H1 (cell line): ENCODE data around the gene ADAMTS17. TPM values are rescaled to one million over a fixed set of nuclear protein-coding genes. Genes with fewer than 3 reads are reported as not detected.

Experiments
- CTCF ChIA-PET: fragments of 300-600 bp; sonication (Branson Sonifier 250); formaldehyde crosslinking; loops from one replicate; lab custom pipeline; 2021; ENCODE audit not compliant: partially characterized antibody; lab: Charles Lee
- POLR2A ChIA-PET: fragments of 300-600 bp; sonication (Branson Sonifier 250); formaldehyde crosslinking; loops from one replicate; lab custom pipeline; 2021; ENCODE audit warnings: inconsistent platforms; ENCODE audit not compliant: partially characterized antibody; lab: Charles Lee
- DNase-seq, 2 experiments: peaks; one replicate each; pipeline versions ENCODE4 v3.0.0 to v3.0.0-alpha.2; 2010 to 2022; ENCODE audit warnings: low spot score in 2 of 2, low read depth in 1 of 2, mixed read lengths in 1 of 2
- FAIRE-seq: peaks from 2 replicates; lab custom pipeline; 2011; peaks lifted over from hg19 to GRCh38; lab: Jason Lieb, UNC
- H2AFZ ChIP-seq: 2 replicates; pipeline ENCODE4 v1.8.1; 2012; ENCODE audit warnings: low read length, inconsistent platforms
- H2AK5ac ChIP-seq: 2 replicates; pipeline ENCODE4 v1.6.1; 2013; ENCODE audit warnings: low read depth, low read length
- H2BK120ac ChIP-seq: replicated peaks from 2 replicates; pipeline ENCODE3; 2013; ENCODE audit warnings: low read depth, low read length, inconsistent platforms
- H2BK12ac ChIP-seq: 2 replicates; pipeline ENCODE4 v1.6.1; 2013; ENCODE audit warnings: low read depth, low read length
- H2BK15ac ChIP-seq: 2 replicates; pipeline ENCODE4 v1.6.1; 2013; ENCODE audit warnings: low read length
- H2BK20ac ChIP-seq: 2 replicates; pipeline ENCODE4 v1.6.1; 2013; ENCODE audit warnings: low read length
- H2BK5ac ChIP-seq: 2 replicates; pipeline ENCODE4 v1.6.1; 2013; ENCODE audit warnings: low read depth, low read length
- H3K14ac ChIP-seq: 2 replicates; pipeline ENCODE4 v1.6.1; 2013; ENCODE audit warnings: inconsistent platforms; ENCODE audit not compliant: insufficient read length
- H3K18ac ChIP-seq: 2 replicates; pipeline ENCODE4 v1.6.1; 2013; ENCODE audit warnings: low read length; ENCODE audit errors: extremely low read depth
- H3K23ac ChIP-seq: 2 replicates; pipeline ENCODE4 v1.6.1; 2013; ENCODE audit warnings: inconsistent platforms; ENCODE audit not compliant: insufficient read length
- H3K23me2 ChIP-seq: 2 replicates; pipeline ENCODE4 v1.6.1; 2013; ENCODE audit warnings: low read depth, low read length
- H3K27ac ChIP-seq: 2 replicates; pipeline ENCODE4 v1.6.1; 2011; ENCODE audit warnings: low read depth, low read length, inconsistent platforms
- H3K27me3 ChIP-seq, 4 experiments: replicated peaks in 1 of 4; 1 replicate in 1 of 4; 2 replicates in 3 of 4; pipeline versions ENCODE4 v1.6.1 to v1.8.1; 2011 to 2013; ENCODE audit warnings: low read length in 3 of 4, mild to moderate bottlenecking in 3 of 4, inconsistent platforms in 2 of 4, mixed read lengths in 2 of 4, moderate library complexity in 1 of 4; ENCODE audit not compliant: control insufficient read depth in 3 of 4, insufficient read depth in 3 of 4; ENCODE audit errors: extremely low read depth in 1 of 4
- H3K36me3 ChIP-seq, 4 experiments: 2 replicates each; pipeline versions ENCODE4 v1.6.1 to v1.8.1; 2011 to 2013; ENCODE audit warnings: mild to moderate bottlenecking in 4 of 4, low read length in 3 of 4, moderate library complexity in 2 of 4, control low read depth in 1 of 4, inconsistent platforms in 1 of 4; ENCODE audit not compliant: insufficient read depth in 4 of 4, control insufficient read depth in 2 of 4
- H3K4ac ChIP-seq: replicated peaks from 2 replicates; pipeline ENCODE3; 2013; ENCODE audit warnings: low read length, low read depth, mixed read lengths, inconsistent platforms; ENCODE audit not compliant: insufficient read length
- H3K4me1 ChIP-seq, 4 experiments: replicated peaks in 1 of 4; 1 replicate in 1 of 4; 2 replicates in 3 of 4; pipeline versions ENCODE4 v1.6.1 to v1.8.1; 2011 to 2013; ENCODE audit warnings: low read length in 3 of 4, inconsistent platforms in 2 of 4, mixed read lengths in 1 of 4; ENCODE audit not compliant: insufficient read depth in 4 of 4, control insufficient read depth in 3 of 4
- H3K4me2 ChIP-seq, 2 experiments: 2 replicates each; pipeline versions ENCODE4 v1.6.1 to v1.8.1; 2011 to 2013; ENCODE audit warnings: low read depth in 2 of 2, low read length in 2 of 2, control low read depth in 1 of 2, inconsistent platforms in 1 of 2, mild to moderate bottlenecking in 1 of 2; ENCODE audit not compliant: insufficient read depth in 1 of 2
- H3K4me3 ChIP-seq, 4 experiments: fragments of 200-600, 300-600 bp in 1 of 4; sonication (generic), shearing (Covaris generic), sonication (Bioruptor Twin) in 1 of 4; 2 replicates each; pipeline versions ENCODE4 v1.5.1 to v1.8.1; 2011 to 2016; ENCODE audit warnings: low read length in 4 of 4, low read depth in 3 of 4, control low read depth in 2 of 4, inconsistent platforms in 2 of 4, mild to moderate bottlenecking in 2 of 4, mixed read lengths in 1 of 4, moderate library complexity in 1 of 4; ENCODE audit not compliant: insufficient read depth in 2 of 4; ENCODE audit errors: extremely low read depth in 1 of 4
- H3K56ac ChIP-seq: replicated peaks from 2 replicates; pipeline ENCODE3; 2013; ENCODE audit warnings: low read depth, mild to moderate bottlenecking, mixed read lengths, low read length, inconsistent platforms; ENCODE audit not compliant: insufficient read length
- H3K79me1 ChIP-seq: 2 replicates; pipeline ENCODE4 v1.6.1; 2013; ENCODE audit warnings: low read depth, low read length, control low read depth
- H3K79me2 ChIP-seq, 2 experiments: 2 replicates each; pipeline versions ENCODE4 v1.6.1 to v1.8.1; 2012 to 2013; ENCODE audit warnings: low read length in 2 of 2, mild to moderate bottlenecking in 2 of 2, inconsistent platforms in 1 of 2; ENCODE audit not compliant: insufficient read depth in 2 of 2, control insufficient read depth in 1 of 2
- H3K9ac ChIP-seq, 4 experiments: replicated peaks in 1 of 4; 1 replicate in 1 of 4; 2 replicates in 3 of 4; pipeline versions ENCODE4 v1.6.1 to v1.8.1; 2011 to 2013; ENCODE audit warnings: low read depth in 3 of 4, low read length in 3 of 4, control low read depth in 2 of 4, mild to moderate bottlenecking in 2 of 4, moderate library complexity in 2 of 4, inconsistent platforms in 1 of 4; ENCODE audit errors: extremely low read depth in 1 of 4
- H3K9me3 ChIP-seq, 2 experiments: 2 replicates each; pipeline versions ENCODE4 v1.6.1 to v1.8.1; 2012 to 2013; ENCODE audit warnings: mild to moderate bottlenecking in 2 of 2, moderate library complexity in 2 of 2, control low read depth in 1 of 2, inconsistent platforms in 1 of 2, low read depth in 1 of 2, low read length in 1 of 2, mixed read lengths in 1 of 2; ENCODE audit not compliant: insufficient read depth in 2 of 2
- H4K20me1 ChIP-seq, 2 experiments: replicated peaks in 1 of 2; 2 replicates each; pipeline versions ENCODE3 to v1.8.1; 2011 to 2013; ENCODE audit warnings: inconsistent platforms in 2 of 2, low read length in 2 of 2, mild to moderate bottlenecking in 1 of 2; ENCODE audit not compliant: insufficient read depth in 2 of 2, control insufficient read depth in 1 of 2
- H4K5ac ChIP-seq: 2 replicates; pipeline ENCODE4 v1.6.1; 2013; ENCODE audit warnings: low read length, low read depth, mixed read lengths, inconsistent platforms; ENCODE audit not compliant: insufficient read length
- H4K8ac ChIP-seq: 2 replicates; pipeline ENCODE4 v1.8.0; 2013; ENCODE audit warnings: mild to moderate bottlenecking, moderate library complexity, low read length, inconsistent platforms; ENCODE audit not compliant: insufficient read depth; ENCODE audit errors: extremely low read depth
- H4K91ac ChIP-seq: replicated peaks from 2 replicates; pipeline ENCODE3; 2013; ENCODE audit warnings: low read length, mixed read lengths, inconsistent platforms; ENCODE audit not compliant: insufficient read length
- ASH2L ChIP-seq: fragments of 200-600, 300-600 bp; sonication (generic); IDR thresholded peaks from one replicate; pipeline ENCODE4 v1.7.1; 2017; ENCODE audit warnings: low read length
- EGR1 ChIP-seq: IDR thresholded peaks from 2 replicates; pipeline ENCODE4 v1.6.1; 2011; ENCODE audit warnings: low read depth, low read length, borderline replicate concordance
- RNF2 ChIP-seq: fragments of 200-900, 300-1000 bp; sonication (generic); IDR thresholded peaks from 2 replicates; pipeline ENCODE4 v1.7.1; 2016; ENCODE audit warnings: borderline replicate concordance, low read depth, mild to moderate bottlenecking, antibody characterized with exemption, low read length; ENCODE audit not compliant: poor library complexity, severe bottlenecking; ENCODE audit errors: missing control alignments
- WGBS, 2 experiments: shearing (Covaris generic) in 1 of 2; methylation state at CpG; one replicate each; pipeline versions ENCODE4 v1.1.6 to v1.1.7; 2013 to 2015; ENCODE audit warnings: low lambda C conversion rate in 2 of 2, mixed read lengths in 2 of 2, inconsistent platforms in 1 of 2, low coverage in 1 of 2, missing lambda C conversion rate in 1 of 2; ENCODE audit not compliant: insufficient replicate concordance in 2 of 2, insufficient coverage in 1 of 2, insufficient read length in 1 of 2; ENCODE audit errors: extremely low coverage in 1 of 2, missing lambda C conversion rate in 1 of 2; 5-methylcytosine and 5-hydroxymethylcytosine counted together
- polyA plus RNA-seq, 7 experiments: library from polyadenylated mRNA; depleted of rRNA in 3 of 7; stranded (reverse) in 5 of 7; unstranded in 2 of 7; fragments of >200 nt in 5 of 7; fragments of 200-250 nt in 2 of 7; gene quantifications; 1 replicate in 5 of 7; 2 replicates in 1 of 7; 4 replicates in 1 of 7; pipeline versions ENCODE4 v1.2.1 to v1.2.3, GENCODE V29; 2011 to 2013; ENCODE audit warnings: missing spikeins in 2 of 7, mixed read lengths in 2 of 7
- total RNA-seq: library from RNA; stranded (reverse); fragmentation: NEBNext Ultra II Directional; extraction: Animal tissue kit (Norgen Biotek cat#: 25700); gene quantifications from 2 replicates; pipeline ENCODE4 v1.2.1, GENCODE V29; 2021
- TF ChIP-seq, protein P1 (sequence below): IDR thresholded peaks from 2 replicates; pipeline ENCODE4 v1.6.1; 2011; ENCODE audit warnings: low read depth, mild to moderate bottlenecking, low read length; ENCODE audit not compliant: insufficient read depth

ADAMTS17 gene
- total and polyA plus RNA-seq, 2 of the 8 experiments (the other 6 are each of a cell fraction or from before 2014, with no cell fraction given) = 0.51 to 1.7 TPM

DNA sequence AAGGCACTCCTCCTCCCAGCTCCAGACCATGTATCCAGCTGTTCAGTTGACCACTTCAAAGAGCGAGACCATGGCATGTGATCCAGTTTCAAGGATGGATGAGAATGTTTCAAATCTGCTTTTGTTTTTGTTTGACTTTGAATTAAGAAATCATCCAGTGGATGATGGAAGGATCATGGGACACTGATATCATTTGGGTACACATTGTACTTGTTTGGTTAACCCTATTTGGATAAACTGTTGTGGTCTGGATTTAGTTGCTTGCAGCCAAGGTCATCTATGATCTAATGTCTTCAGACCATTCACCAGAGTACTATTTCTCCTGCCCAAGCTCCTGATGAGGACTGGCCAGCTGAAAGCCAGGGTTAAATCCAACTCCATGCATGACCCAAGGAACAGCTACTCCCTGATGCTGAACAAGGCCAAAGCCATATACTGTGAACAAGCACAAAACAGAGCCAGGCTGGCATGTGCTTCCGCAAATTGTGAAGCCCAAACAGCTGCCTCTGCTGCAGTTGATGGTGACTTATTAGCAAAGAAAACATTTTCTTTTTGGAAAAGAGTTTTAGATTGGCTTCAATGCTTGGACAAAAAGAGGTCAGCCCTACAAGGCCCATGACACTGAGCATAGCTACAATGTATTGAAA is 5.2 kb upstream of the ADAMTS17 start:
- H3K23ac ChIP-seq = no peak overlapping the region
- ChIA-PET CTCF (interaction anchor here (0.9 to 8.5 kb wide), 6 partner anchors 9 to 525 kb away, joined by 3 to 112 read pairs (median 4); partner anchors contain the start of genes ASB7 and LINS1), POLR2A (interaction anchor here (0.7 kb wide), 1 partner anchor 26 kb away, joined by 3 read pairs; no protein-coding TSS in a partner anchor)
- no peak overlapping the region for H4K5ac ChIP-seq
- H2BK15ac ChIP-seq = no peak overlapping the region
- H2AK5ac ChIP-seq = no peak overlapping the region
- peaks cover 3 to 22% (median 15%) of the 10 kb centered on the region in 4 experiments for H3K27me3 ChIP-seq
- 0% methylated on average over 2 of the region's 2 CpGs; no CpG with 5 or more reads in 1 of the 2 experiments for WGBS, 2 experiments
- no peak for DNase-seq
- no peak overlapping the region for H3K4me3 ChIP-seq
- no peak overlapping the region for H2BK12ac ChIP-seq
- no peak overlapping the region for H3K27ac ChIP-seq
- H3K56ac ChIP-seq = no peak overlapping the region
- no peaks in the 10 kb centered on the region for H3K9me3 ChIP-seq
- no peak overlapping the region for H3K18ac ChIP-seq
- H3K14ac ChIP-seq = no peak overlapping the region
- H2BK5ac ChIP-seq = no peak overlapping the region
- H4K20me1 ChIP-seq = no peaks in the 10 kb centered on the region
- H3K4ac ChIP-seq = no peak overlapping the region
- no peak for FAIRE-seq
- H2BK20ac ChIP-seq = no peak overlapping the region
- H4K91ac ChIP-seq = no peak overlapping the region
- no peaks in the 10 kb centered on the region for H3K79me1 ChIP-seq
- no peak overlapping the region for H3K4me2 ChIP-seq
- H3K9ac ChIP-seq = no peak overlapping the region
- peaks cover 0 to 4% (median 3%) of the 10 kb centered on the region in 4 experiments; a peak in 3 of 7 replicates for H3K4me1 ChIP-seq
- H2BK120ac ChIP-seq = no peak overlapping the region
- H2AFZ ChIP-seq = no peak overlapping the region
- H3K36me3 ChIP-seq = no peaks in the 10 kb centered on the region; a peak in 1 of 8 replicates
- H3K79me2 ChIP-seq = no peaks in the 10 kb centered on the region
- H4K8ac ChIP-seq = no peak overlapping the region
- no peaks in the 10 kb centered on the region; the same call in 1 of the 2 replicates for H3K23me2 ChIP-seq
- no peak for TF ChIP-seq EGR1
- TF ChIP-seq, protein P1, sequence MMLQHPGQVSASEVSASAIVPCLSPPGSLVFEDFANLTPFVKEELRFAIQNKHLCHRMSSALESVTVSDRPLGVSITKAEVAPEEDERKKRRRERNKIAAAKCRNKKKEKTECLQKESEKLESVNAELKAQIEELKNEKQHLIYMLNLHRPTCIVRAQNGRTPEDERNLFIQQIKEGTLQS = no peak
- no peak for TF ChIP-seq RNF2
- TF ChIP-seq ASH2L = no peak
